Central memory CD8-positive, alpha-beta T cell (primary cell): ENCODE measurements around the gene LRRC53.

Experiments
- ATAC-seq: fragments of 150-1000 bp; cut with Tn5 transposase; replicated peaks from 2 replicates; pipeline ENCODE4 v1.10.0; 2022; ENCODE audit warnings: mild to moderate bottlenecking, moderate FRiP score, moderate number of reproducible peaks; ENCODE audit not compliant: poor library complexity, severe bottlenecking; ENCODE audit errors: extremely low read depth
- DNase-seq, 2 donors: peaks; one replicate each; pipeline ENCODE4 v3.0.0; 2021; ENCODE audit warnings: low spot score in 2 of 2
- H3K27ac Mint-ChIP-seq: one replicate; pipeline ENCODE4 v1.8.0; 2022; ENCODE audit warnings: low read depth, mild to moderate bottlenecking, moderate library complexity, mixed read lengths
- H3K27me3 Mint-ChIP-seq: one replicate; pipeline ENCODE4 v1.8.0; 2022; ENCODE audit warnings: mixed read lengths
- H3K36me3 Mint-ChIP-seq: one replicate; pipeline ENCODE4 v1.8.0; 2022; ENCODE audit warnings: mild to moderate bottlenecking, moderate library complexity, mixed read lengths; ENCODE audit not compliant: insufficient read depth
- H3K4me1 Mint-ChIP-seq: one replicate; pipeline ENCODE4 v1.8.0; 2022; ENCODE audit warnings: mixed read lengths
- H3K4me3 Mint-ChIP-seq: one replicate; pipeline ENCODE4 v1.8.0; 2022; ENCODE audit warnings: mild to moderate bottlenecking, moderate library complexity, mixed read lengths
- H3K9me3 Mint-ChIP-seq: one replicate; pipeline ENCODE4 v1.8.0; 2022; ENCODE audit warnings: mixed read lengths

Gene LRRC53

DNA sequence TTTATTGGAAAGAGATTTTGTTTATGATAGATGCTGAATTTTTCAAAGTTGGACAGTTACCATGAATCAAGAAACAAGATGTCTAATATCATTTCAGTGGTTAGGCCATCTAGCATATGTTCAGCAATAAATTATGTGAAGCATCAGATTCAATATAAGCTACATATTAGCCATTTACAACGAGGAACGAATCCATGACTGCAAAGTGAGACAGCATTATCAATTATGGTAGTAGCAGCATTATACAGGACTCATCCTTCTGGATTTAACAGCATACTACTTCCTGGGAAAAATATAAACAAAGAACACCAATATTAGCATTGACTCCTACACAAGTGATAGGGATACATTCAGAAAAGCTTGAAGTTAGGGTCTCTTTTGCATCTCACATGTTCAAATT, 59.1 kb downstream of the LRRC53 start:
- no peaks in the 10 kb centered on the region for H3K36me3 Mint-ChIP-seq
- H3K27me3 Mint-ChIP-seq: no peaks in the 10 kb centered on the region
- no peaks in the 10 kb centered on the region for H3K9me3 Mint-ChIP-seq
- ATAC-seq (no peak), DNase-seq (no peak)
- H3K4me3 Mint-ChIP-seq: no peak overlapping the region
- no peak overlapping the region for H3K27ac Mint-ChIP-seq
- no peaks in the 10 kb centered on the region for H3K4me1 Mint-ChIP-seq

DNA sequence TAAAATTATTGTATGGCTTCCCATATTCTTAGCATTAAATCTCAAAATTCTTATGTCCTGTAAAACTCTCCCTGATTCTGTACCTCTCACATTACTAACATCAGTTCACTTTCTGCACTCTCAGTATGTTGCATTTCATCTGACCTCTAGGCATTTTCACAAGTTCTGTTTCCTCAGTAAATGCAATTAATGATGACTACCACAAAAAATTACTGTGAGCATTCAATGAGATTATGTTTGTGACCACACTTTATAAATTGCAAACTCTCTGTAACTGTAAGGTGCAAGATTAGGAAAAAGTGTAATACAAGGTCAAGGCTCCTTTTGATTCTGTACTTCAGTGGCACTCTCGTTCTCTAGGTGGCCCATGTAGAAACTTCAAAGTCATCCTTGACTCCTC, 60.4 kb downstream of the LRRC53 start:
- Mint-ChIP-seq H3K27ac (no peak overlapping the region), H3K4me3 (no peak overlapping the region), H3K4me1 (no peaks in the 10 kb centered on the region), H3K9me3 (no peaks in the 10 kb centered on the region), H3K36me3 (no peaks in the 10 kb centered on the region), H3K27me3 (no peaks in the 10 kb centered on the region)
- DNase-seq (no peak), ATAC-seq (no peak)

DNA sequence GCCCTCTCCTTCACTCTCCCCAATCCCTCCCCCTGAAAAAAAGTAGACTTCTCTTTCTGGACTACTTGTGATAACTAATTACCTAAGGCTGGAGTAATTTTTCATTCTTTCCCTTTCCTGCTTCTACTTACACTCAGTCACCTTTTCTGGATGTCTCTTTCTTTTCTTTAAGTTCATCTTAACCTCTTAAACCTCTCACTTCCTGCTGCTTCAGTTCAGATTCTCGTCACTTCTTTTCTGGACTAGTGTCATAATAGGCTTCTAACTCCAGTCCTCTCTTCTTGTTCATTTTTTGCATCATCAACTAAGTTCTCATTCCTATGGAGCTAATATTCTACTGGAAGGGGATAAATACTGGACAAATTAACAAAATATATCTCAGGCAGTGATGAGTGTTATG, 75.4 kb downstream of the LRRC53 start:
- Mint-ChIP-seq H3K36me3 (no peaks in the 10 kb centered on the region), H3K4me3 (no peak overlapping the region), H3K4me1 (no peaks in the 10 kb centered on the region), H3K27ac (no peak overlapping the region), H3K27me3 (no peaks in the 10 kb centered on the region), H3K9me3 (no peaks in the 10 kb centered on the region)
- ATAC-seq (no peak), DNase-seq (no peak)

DNA sequence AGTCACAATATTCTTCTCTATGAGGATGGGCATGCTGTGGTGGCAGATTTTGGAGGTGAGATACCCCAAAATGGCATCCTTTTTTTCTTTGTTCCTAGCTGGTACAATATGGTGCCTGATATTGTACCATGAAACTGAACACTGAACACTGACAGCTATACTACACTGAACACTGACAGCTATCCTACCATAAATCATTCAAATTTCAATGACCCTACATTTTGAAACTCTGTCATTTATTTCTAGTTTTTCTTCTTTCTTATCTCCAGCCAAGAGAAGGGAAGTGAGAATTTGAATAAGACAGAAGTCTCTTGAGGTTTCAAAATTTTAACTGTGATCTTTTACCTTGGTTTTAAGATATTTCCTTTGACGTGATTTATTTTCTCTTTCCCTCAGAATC, 76.3 kb downstream of the LRRC53 start:
- H3K4me3 Mint-ChIP-seq: no peak overlapping the region
- no peaks in the 10 kb centered on the region for H3K9me3 Mint-ChIP-seq
- H3K27me3 Mint-ChIP-seq: no peaks in the 10 kb centered on the region
- H3K4me1 Mint-ChIP-seq: no peaks in the 10 kb centered on the region
- DNase-seq (no peak), ATAC-seq (no peak)
- H3K36me3 Mint-ChIP-seq: no peaks in the 10 kb centered on the region
- no peak overlapping the region for H3K27ac Mint-ChIP-seq

DNA sequence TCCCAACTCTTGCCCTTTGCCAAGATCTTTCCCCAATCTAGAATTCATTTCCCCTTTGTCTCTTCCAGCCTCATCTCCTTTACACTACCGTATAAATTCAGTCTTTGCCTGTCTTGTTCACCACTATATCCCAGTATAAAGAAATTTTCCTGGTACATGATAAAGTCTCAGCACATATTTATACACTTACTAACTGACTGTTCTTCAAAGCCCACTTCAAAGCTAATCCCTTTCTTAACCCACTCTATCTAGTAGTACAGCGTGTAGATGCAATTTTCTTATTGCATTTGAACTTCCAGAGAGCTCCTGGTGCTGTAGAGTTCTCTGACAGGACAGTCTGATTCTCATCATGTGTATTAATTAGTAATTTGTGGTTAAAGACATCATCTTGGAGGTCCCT, 78.1 kb downstream of the LRRC53 start:
- Mint-ChIP-seq H3K36me3 (no peaks in the 10 kb centered on the region), H3K9me3 (no peaks in the 10 kb centered on the region), H3K4me1 (no peaks in the 10 kb centered on the region), H3K4me3 (no peak overlapping the region), H3K27me3 (no peaks in the 10 kb centered on the region), H3K27ac (no peak overlapping the region)
- ATAC-seq (no peak), DNase-seq (no peak)

DNA sequence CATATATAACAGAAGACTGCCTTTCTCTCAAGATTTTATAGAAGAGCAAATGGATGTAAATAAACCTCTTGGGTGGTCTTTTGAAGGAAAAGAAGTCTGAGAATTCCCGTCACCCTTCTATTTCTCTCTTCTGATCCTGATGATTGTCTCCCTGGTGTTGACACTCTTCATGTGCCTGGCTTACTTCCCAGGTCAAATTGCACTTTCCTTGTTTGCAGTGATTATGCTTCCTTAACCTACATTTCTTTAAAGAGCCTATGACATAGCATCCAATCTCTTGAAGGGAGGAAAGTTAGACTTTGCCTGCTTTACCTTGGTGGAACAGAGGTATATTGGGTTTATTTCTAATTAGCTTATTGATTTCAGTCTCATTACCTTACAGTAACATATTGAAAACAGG, 80.1 kb downstream of the LRRC53 start:
- DNase-seq (no peak), ATAC-seq (no peak)
- Mint-ChIP-seq H3K27me3 (no peaks in the 10 kb centered on the region), H3K9me3 (no peaks in the 10 kb centered on the region), H3K4me3 (no peak overlapping the region), H3K27ac (no peak overlapping the region), H3K4me1 (no peaks in the 10 kb centered on the region), H3K36me3 (no peaks in the 10 kb centered on the region)

DNA sequence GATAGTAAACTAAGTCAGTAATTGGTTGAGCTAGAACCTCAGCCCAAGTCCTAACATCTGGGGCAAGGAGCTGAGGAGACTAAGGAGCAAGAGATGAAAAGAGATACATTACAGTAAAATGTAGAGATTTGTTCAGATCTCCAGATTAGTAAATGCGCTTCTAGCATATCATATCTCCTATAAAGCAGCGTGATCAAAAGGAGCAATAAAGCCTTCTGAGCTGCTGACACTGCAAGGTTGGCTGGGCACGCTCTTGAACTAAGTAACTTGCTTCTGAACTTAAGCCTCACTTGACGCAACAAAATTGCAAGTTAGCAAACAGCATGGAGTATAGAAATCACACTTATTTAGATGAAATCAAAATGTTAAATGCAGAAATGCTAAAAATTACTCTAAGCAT, 80.9 kb downstream of the LRRC53 start:
- Mint-ChIP-seq H3K27ac (no peak overlapping the region), H3K9me3 (no peaks in the 10 kb centered on the region), H3K4me3 (no peak overlapping the region), H3K36me3 (no peaks in the 10 kb centered on the region), H3K27me3 (no peaks in the 10 kb centered on the region), H3K4me1 (no peaks in the 10 kb centered on the region)
- no peak for DNase-seq
- no peak for ATAC-seq

DNA sequence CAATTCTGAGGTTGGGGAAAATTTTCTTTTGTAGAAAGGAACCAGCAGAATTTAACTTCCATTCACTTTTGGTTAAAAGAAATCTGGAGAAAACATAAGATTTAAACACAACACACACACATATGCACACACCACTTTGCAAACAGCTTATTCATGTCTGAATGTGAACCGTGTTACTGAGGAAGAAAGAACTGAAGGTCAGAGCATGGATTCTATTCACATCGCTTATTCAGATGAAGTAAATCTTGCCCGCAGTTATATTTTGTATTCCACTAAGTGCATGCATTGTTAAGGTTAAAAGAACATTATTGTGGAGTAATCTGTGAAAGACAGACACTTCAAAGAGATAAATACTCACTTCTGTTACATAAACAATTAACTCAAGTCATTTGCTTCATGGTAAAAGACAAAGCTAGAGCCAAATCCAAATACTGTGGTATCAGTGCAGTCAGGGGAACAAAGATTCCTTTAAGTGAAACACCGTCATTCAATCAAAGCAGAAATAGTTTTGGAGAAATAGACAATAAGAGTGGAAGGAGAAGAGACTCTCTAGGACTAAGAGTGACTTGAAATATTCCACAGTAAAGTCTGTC, 82.0 kb downstream of the LRRC53 start:
- Mint-ChIP-seq H3K9me3 (no peaks in the 10 kb centered on the region), H3K36me3 (no peaks in the 10 kb centered on the region), H3K4me1 (no peaks in the 10 kb centered on the region), H3K4me3 (no peak overlapping the region), H3K27me3 (no peaks in the 10 kb centered on the region), H3K27ac (no peak overlapping the region)
- no peak for ATAC-seq
- DNase-seq: no peak

DNA sequence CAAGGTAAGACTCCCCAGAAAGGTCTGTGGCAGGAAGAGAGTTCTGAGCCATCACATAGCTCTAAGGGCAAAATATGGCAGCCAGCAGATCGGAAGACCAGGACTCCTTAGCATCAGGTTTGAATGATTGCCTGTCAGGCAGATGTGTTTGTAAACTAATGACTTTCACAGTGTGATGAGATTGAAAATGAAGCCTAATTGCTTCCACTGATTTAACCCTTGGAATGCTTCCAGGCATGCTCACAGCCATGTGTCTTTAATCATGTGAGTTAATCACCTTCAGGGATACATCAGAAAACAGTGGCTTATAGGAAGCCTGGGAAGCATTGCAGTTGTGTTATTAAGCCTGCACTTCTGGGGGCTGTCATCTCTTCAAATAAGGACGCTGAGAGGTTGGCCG, 82.8 kb downstream of the LRRC53 start:
- no peaks in the 10 kb centered on the region for H3K27me3 Mint-ChIP-seq

DNA sequence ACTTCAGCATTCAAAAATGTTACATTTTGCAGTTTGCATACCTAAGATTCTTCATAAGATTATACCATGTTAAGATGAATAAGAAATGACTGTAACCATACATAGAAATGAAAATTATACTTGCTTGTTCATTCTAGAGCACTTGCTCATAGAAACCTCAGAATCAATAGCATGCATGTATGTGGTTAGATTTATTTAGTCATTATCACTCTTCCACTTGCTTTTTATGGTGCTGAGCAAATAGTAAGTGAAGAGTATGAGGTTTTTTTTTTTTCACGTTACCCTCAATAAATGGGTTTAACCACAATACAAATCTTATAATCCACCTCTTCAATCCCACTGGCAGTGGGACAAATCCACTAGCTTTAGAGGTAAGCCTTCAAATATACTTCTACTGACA, 84.7 kb downstream of the LRRC53 start:
- ATAC-seq: no peak
- no peaks in the 10 kb centered on the region for H3K27me3 Mint-ChIP-seq
- no peak overlapping the region for H3K4me3 Mint-ChIP-seq
- H3K36me3 Mint-ChIP-seq: no peaks in the 10 kb centered on the region
- DNase-seq: no peak
- no peaks in the 10 kb centered on the region for H3K4me1 Mint-ChIP-seq
- H3K9me3 Mint-ChIP-seq: no peaks in the 10 kb centered on the region
- H3K27ac Mint-ChIP-seq: no peak overlapping the region

More for the DNA sequence above, 82.8 kb downstream of the LRRC53 start:
- Mint-ChIP-seq H3K36me3 (no peaks in the 10 kb centered on the region), H3K9me3 (no peaks in the 10 kb centered on the region), H3K4me3 (no peak overlapping the region), H3K27ac (no peak overlapping the region), H3K4me1 (no peaks in the 10 kb centered on the region)
- DNase-seq (no peak), ATAC-seq (no peak)

DNA sequence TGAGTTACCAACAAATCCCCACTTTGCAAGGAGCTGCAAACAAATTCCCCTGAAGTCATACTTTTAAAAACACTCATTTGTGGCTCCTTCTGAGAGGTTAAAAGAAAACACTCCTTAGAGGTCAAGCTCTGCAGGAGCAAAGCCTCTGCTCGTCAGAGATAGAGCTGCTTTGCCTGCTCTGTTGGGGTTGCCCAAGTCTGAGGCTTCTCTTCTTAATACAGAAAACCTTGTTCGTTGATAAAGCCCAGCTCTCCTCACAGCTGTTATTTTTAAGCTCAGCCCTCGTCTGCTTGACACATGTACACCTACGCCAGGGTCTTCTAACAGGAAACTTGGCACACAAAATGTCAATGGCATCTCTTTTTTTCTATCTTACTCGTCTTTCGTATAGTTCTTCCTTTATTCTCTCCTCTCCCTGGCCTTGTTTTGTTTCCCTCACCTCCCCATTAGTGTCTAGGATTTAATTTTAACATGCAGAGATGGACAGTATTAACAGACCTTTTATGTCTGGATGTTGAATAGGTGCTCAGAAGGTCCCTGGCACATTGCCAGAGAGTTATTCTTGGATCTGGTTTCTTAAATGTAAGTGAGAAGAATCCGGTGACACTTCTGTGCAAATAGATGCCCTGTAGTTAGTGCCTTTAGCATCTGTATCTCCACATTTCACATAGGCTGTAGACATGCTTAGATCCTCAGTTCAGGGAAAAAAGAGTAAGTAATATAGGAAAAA, 86.0 kb downstream of the LRRC53 start:
- H3K4me3 Mint-ChIP-seq: no peak overlapping the region
- H3K9me3 Mint-ChIP-seq: no peaks in the 10 kb centered on the region
- no peaks in the 10 kb centered on the region for H3K27me3 Mint-ChIP-seq
- no peaks in the 10 kb centered on the region for H3K36me3 Mint-ChIP-seq
- ATAC-seq (no peak), DNase-seq (no peak)
- no peaks in the 10 kb centered on the region for H3K4me1 Mint-ChIP-seq
- H3K27ac Mint-ChIP-seq: no peak overlapping the region

DNA sequence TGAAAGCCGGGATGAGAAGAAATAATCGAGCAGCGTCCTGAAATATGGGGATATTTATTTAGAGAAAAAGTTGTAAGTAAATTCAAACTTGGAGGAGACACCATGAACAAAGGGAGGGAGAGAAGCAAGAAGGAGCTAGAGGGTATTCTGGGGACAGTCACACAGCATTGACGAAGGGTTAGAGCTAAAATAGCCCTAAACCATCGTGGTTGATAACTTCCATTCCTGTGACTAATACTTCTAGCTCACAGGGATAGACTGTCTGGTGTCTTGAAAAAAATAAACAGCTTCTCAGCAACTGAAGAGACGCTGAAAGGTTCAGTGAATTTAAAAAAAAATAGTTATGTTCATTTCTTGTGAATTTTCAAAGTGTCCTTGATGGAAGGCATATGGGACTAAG, 86.7 kb downstream of the LRRC53 start:
- Mint-ChIP-seq H3K4me1 (no peaks in the 10 kb centered on the region), H3K4me3 (no peak overlapping the region), H3K9me3 (no peaks in the 10 kb centered on the region), H3K27ac (no peak overlapping the region), H3K36me3 (no peaks in the 10 kb centered on the region), H3K27me3 (no peaks in the 10 kb centered on the region)
- DNase-seq (no peak), ATAC-seq (no peak)

DNA sequence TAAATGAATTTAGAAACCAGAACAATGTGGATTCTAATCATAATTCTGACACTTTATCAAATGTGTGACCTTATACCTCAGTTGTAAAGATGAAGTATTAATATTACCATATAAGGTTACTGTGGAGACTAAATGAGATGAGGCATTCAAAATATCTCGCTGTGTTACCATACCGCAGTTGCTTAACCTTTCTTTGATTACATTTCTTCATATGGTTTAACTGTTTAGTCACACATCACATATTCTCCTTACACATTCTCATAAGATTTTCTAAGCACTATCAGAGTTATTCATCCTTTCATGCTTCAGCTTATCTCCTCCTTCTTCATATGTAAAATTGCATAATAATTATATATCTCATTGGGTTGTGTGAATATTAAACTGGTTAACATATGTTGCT, 88.9 kb downstream of the LRRC53 start:
- ATAC-seq (no peak), DNase-seq (no peak)
- no peak overlapping the region for H3K27ac Mint-ChIP-seq
- no peaks in the 10 kb centered on the region for H3K9me3 Mint-ChIP-seq
- H3K4me3 Mint-ChIP-seq: no peak overlapping the region
- H3K27me3 Mint-ChIP-seq: no peaks in the 10 kb centered on the region
- no peaks in the 10 kb centered on the region for H3K36me3 Mint-ChIP-seq
- H3K4me1 Mint-ChIP-seq: no peaks in the 10 kb centered on the region
